Measurements from ENCODE around the gene CHMP3.

The CHMP3 gene

DNA sequence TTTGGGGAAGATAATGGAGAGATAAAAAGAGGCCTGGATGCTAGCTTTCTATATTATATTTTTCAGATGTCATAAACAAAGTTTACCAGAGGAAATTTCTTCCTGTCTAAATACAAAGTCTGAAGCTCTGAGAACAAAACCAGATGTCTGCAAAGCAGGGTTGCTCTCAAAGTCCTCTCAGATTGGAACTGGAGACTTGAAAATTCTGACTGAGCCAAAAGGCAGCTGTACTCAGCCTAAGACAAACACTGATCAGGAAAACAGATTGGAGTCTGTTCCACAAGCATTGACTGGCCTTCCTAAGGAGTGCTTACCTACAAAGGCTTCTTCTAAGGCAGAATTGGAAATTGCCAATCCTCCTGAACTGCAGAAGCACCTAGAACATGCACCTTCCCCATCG lies 96.9 kb downstream of the CHMP3 start:
- DNase-seq (ENCODE audit: low spot score), result no peak

- DNase-seq (ENCODE audit: low spot score), result no peak
Observed at GRCh38 chr2:86464652-86465051, 98.6 kb downstream of the CHMP3 start.

- no peak for DNase-seq (ENCODE audit: low spot score)
Observed at GRCh38 chr2:86461042-86461743, 102.0 kb downstream of the CHMP3 start.

GRCh38 chr2:86455181-86455580 lies 108.1 kb downstream of the CHMP3 start:
- no peak for DNase-seq (ENCODE audit: low spot score)

GRCh38 chr2:86454238-86454637 lies 109.0 kb downstream of the CHMP3 start:
- DNase-seq (ENCODE audit: low spot score), result no peak

DNA sequence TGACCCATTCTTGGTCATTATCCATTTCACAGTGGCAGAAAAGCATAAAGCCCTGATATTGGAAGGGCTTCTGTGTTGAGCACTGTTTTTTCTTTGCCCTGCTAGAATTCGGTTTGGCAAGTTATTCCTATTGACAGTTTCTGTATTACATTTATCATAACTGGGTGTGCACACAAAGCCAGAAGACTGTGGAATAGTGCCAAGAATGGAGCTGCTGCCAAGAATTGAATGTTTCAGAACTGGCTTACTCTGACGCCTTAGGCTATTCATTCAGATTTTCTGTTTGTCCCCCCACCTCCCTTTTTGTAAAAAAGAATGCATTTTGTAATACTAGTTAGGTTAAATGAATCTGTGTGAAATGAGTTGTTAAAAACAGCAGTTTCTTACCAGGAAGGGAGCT lies 109.4 kb downstream of the CHMP3 start:
- DNase-seq (ENCODE audit: low spot score), result peak; percentile 86

Measured in hematopoietic multipotent progenitor cell treated with erythropoietin and hydrocortisone succinate and interleukin-3 and kit ligand, for 15 days (in vitro differentiated cells).